GM12864 (cell line): ENCODE data around the gene EXD1.

Experiments
- DNase-seq: peaks from one replicate; pipeline ENCODE4 v3.0.0-alpha.2; 2011; ENCODE audit warnings: low read depth
- H3K4me3 ChIP-seq: 2 replicates; pipeline ENCODE4 v1.5.1; 2011; ENCODE audit warnings: mild to moderate bottlenecking, low read depth, low read length, control low read depth
- TF ChIP-seq, protein P1 (sequence below): IDR thresholded peaks from 2 replicates; pipeline ENCODE4 v1.5.1; 2011; ENCODE audit warnings: low read depth, mild to moderate bottlenecking, moderate library complexity, low read length, control low read depth, inconsistent platforms; ENCODE audit errors: missing control alignments

The EXD1 gene

DNA sequence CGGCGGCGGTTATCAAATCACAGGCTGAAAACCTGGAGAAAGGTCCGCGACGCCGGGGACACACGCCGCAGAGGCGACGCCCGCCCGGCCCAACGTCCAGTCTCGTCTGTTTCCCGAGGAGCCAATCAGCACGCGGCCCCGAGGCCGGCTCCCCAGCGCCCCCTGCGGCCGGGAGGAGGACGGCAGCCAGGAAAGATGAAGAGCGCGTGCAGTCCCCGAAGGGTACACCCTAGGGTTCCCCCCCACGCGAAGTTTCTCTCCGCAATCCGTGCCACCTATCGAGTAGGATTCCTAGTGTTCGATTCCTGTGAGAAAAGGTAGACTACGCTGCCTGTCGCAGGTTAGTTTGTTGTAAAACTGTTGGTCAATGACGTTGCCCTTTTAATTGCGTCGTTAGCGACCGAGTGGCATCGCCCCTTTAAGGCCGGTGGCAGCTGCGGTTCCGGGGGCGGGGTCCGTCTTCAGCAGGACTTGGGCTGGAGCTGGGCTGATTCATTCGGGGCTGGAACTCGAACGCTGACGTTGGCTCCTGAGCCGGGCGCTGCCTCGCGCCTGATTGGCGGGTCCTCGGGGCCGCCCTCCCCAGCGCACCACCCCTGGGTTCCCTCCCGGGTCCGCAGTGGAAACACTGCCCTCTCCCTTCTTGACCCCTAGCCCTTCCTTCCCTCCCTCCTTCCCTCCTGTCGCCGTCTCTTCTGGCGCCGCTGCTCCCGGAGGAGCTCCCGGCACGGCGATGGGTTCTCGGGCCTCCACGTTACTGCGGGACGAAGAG, at the start of gene EXD1, which contains the start of gene CHP1:
EXD1 (minus strand) TSS at position 108 of the 772 bp plus-strand sequence. CDS start 4,182 bp downstream, outside the sequence.
CHP1 (plus strand) TSS at position 619 of the 772 bp plus-strand sequence; CDS start at position 734, 115 bp downstream.
- peak within 1 kb of the TSS; percentile 76 for H3K4me3 ChIP-seq
- DNase-seq, result peak; percentile 93
- TF ChIP-seq, protein P1, sequence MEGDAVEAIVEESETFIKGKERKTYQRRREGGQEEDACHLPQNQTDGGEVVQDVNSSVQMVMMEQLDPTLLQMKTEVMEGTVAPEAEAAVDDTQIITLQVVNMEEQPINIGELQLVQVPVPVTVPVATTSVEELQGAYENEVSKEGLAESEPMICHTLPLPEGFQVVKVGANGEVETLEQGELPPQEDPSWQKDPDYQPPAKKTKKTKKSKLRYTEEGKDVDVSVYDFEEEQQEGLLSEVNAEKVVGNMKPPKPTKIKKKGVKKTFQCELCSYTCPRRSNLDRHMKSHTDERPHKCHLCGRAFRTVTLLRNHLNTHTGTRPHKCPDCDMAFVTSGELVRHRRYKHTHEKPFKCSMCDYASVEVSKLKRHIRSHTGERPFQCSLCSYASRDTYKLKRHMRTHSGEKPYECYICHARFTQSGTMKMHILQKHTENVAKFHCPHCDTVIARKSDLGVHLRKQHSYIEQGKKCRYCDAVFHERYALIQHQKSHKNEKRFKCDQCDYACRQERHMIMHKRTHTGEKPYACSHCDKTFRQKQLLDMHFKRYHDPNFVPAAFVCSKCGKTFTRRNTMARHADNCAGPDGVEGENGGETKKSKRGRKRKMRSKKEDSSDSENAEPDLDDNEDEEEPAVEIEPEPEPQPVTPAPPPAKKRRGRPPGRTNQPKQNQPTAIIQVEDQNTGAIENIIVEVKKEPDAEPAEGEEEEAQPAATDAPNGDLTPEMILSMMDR, result peak; percentile 95

DNA sequence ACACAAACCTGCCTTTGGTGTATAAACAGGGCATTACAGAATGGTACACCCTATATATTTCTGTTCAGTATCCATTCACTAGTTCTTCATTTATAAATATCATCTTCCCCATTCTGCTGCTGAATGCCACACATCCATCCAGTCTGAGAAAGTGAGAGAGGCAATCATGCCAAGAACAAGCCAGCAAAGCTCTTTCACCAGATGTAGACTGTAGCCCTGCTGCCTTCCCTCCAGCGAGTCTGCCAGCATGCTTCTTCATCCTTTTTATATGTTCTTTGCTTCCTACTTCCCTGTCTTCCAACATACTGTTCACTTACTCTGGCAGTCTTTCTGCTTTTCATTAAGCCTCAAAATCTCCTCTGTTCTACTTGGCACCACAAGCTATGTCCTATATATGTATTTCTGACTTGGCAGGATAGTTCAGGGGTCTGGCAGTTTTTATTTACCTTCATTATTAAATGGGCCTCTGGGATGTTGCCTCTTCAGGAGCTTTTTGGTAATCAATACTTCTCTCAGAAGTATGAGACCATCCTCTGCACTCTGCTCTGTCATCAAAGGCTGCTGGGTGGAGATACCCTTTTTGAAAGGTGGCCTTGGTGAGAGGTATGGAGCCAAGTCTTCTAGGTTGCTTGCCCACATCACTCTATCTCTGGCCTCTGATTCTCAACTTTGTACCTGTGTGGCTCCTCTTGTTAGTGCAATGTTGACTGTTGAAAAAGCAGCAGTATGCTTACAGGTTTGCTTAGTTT, 49.2 kb upstream of the EXD1 start:
- no peak overlapping the region for H3K4me3 ChIP-seq
- no peak for DNase-seq
- TF ChIP-seq, protein P1, result no peak

DNA sequence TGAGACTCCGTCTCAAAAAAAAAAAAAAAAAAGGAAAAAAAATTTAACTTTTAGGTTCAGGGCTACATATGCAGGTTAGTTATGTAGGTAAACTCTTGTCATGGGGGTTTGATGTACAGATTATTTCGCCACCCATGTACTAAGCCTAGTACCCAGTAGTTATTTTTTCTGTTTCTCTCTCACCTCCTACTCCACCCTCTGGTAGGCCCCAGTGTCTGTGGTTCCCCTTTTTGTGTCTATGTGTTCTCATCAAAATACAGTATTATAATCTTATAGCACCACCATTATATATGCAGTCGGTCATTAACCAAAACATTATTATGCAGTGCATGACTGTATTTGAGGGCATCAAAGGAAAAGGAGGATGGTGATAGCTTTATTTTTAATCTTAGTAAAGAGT, 47.8 kb upstream of the EXD1 start:
- TF ChIP-seq, protein P1, result no peak
- no peak overlapping the region for H3K4me3 ChIP-seq
- DNase-seq, result no peak

GRCh38 chr15:41276831-41277230, 46.3 kb upstream of the EXD1 start:
- H3K4me3 ChIP-seq, result no peak overlapping the region
- DNase-seq, result no peak
- TF ChIP-seq, protein P1, result no peak

DNA sequence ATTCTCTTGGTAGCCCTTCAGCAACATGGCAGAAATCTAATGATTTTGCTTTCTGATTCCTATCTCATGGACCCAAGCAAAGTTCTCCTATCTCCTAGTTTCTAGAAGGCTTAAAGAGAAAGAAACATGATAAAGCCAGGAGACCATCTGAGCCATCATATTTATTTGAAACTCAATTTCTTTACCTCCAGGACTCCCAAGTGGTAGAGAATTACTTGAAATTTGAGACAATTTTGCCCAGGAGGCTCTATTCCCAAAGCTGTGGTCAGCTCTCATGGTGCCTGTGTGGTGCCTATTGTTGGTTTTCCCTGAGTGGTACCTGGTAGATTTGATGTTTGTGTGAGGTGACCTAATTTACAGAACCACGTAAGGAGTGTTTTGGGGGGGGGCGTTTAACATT, 39.3 kb upstream of the EXD1 start:
- H3K4me3 ChIP-seq, result no peak overlapping the region
- TF ChIP-seq, protein P1, result no peak
- no peak for DNase-seq

DNA sequence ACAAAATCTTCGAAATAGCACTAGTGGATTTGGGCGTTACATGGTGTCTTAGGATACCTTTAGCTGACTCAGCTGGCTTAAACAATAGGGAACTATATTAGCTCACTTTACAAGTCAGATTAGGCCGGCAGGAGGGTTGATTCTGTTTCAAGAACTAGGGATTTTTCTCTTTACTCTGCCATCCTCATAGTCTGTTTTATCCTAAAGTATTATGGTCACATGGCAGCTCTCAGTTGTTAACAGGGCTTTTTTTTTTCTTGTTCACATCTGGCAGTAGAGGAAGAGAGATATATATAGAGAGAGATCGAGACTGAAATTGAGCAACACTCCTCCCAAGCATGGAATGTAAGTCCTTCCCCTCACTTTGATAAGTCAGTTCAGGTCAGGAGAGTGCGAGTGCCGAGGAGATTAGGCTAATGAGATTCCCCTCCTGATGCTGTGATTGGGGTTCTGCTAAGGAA, 33.4 kb upstream of the EXD1 start:
- H3K4me3 ChIP-seq, result no peak overlapping the region
- TF ChIP-seq, protein P1, result no peak
- DNase-seq, result no peak
